Hepatocyte (in vitro differentiated cells): ENCODE measurements around the gene EXO5.

Experiments
- EZH2phosphoT487 ChIP-seq: fragments of 200-600 bp; sonication (generic); IDR thresholded peaks from one replicate; pipeline ENCODE4 v1.6.1; 2018; ENCODE audit warnings: antibody characterized with exemption, mild to moderate bottlenecking, low read depth, moderate library complexity; ENCODE audit not compliant: unreplicated experiment, severe bottlenecking
- TF ChIP-seq, protein P1 (sequence below): fragments of 200-600 bp; sonication (generic); IDR thresholded peaks from 2 replicates; pipeline ENCODE4 v1.5.1; 2016; ENCODE audit warnings: antibody characterized with exemption, mild to moderate bottlenecking; ENCODE audit not compliant: poor library complexity

DNA sequence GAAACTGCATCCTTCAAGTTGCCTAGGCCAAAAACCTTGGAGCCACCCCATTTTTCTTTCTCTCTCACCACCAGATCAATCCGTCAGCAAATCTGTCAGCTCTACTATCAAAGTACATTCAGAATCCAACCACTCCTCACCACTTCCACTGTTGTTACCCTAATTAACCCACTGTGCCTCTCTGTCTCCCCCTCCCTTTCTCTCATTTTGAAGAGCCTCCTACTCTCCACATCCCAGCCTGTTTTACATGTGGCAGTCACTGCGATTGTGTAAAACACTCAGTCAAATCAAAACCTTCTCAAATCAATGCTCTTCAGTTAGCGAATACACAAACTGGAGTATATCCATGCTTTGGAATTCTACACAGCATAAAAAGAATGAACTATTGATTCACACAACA, 55.9 kb downstream of the EXO5 start:
- TF ChIP-seq, protein P1, sequence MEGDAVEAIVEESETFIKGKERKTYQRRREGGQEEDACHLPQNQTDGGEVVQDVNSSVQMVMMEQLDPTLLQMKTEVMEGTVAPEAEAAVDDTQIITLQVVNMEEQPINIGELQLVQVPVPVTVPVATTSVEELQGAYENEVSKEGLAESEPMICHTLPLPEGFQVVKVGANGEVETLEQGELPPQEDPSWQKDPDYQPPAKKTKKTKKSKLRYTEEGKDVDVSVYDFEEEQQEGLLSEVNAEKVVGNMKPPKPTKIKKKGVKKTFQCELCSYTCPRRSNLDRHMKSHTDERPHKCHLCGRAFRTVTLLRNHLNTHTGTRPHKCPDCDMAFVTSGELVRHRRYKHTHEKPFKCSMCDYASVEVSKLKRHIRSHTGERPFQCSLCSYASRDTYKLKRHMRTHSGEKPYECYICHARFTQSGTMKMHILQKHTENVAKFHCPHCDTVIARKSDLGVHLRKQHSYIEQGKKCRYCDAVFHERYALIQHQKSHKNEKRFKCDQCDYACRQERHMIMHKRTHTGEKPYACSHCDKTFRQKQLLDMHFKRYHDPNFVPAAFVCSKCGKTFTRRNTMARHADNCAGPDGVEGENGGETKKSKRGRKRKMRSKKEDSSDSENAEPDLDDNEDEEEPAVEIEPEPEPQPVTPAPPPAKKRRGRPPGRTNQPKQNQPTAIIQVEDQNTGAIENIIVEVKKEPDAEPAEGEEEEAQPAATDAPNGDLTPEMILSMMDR: no peak
- TF ChIP-seq EZH2phosphoT487: no peak
